ENCODE measurements around the gene MORF4L2. TPM values are rescaled to one million over a fixed set of nuclear protein-coding genes. Genes with fewer than 3 reads are reported as not detected.

The MORF4L2 gene
- total and polyA plus RNA-seq, 2 of the 8 experiments (the other 6 are each of a cell fraction or from before 2014, with no cell fraction given) = 235 to 373 TPM

DNA sequence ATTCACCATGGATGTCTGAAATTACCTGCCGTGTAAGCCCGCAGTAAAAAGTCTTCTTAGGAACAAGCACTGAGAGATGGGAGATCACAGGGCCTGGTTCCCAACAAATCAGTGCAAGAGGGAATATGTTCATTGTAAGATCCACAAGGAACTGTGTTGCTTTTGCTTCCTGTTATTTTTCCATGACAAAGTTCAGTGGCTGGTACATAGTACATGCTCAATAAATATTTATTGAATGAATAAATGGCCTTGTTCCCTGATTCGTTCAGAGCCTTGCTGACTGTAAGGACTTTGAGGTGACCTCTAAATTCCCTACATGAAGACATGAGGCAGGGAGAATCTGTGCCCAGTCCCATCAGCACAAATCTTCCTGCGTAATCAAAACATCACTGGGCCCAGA, 31.6 kb upstream of the MORF4L2 start (continued):
- no peak for TF ChIP-seq SRF (IDR thresholded peaks at IDR 0.05; ENCODE audit: low read depth, low read length)
- no peak for TF ChIP-seq NANOG (IDR thresholded peaks at IDR 0.05; ENCODE audit: insufficient read depth, low read depth, low read length, poor library complexity, severe bottlenecking)
- TF ChIP-seq CBX8 (IDR thresholded peaks at IDR 0.05; ENCODE audit: borderline replicate concordance, low read depth, low read length) = no peak
- no peak for TF ChIP-seq KDM5A (IDR thresholded peaks at IDR 0.05; ENCODE audit: low read length)
- TF ChIP-seq TAF1 (IDR thresholded peaks at IDR 0.05; ENCODE audit: low read depth, low read length) = no peak
- no peak for TF ChIP-seq YY1 (IDR thresholded peaks at IDR 0.05; ENCODE audit: low read depth, low read length)
- TF ChIP-seq CHD1 (IDR thresholded peaks at IDR 0.05; ENCODE audit: low read depth, low read length) = no peak
- no peak for TF ChIP-seq HDAC2 (IDR thresholded peaks at IDR 0.05; ENCODE audit: borderline replicate concordance in 1 of 2, low read depth in 2 of 2, low read length in 2 of 2)
- TF ChIP-seq RNF2 (IDR thresholded peaks at IDR 0.05; ENCODE audit: borderline replicate concordance, low read depth, low read length, missing control alignments, poor library complexity, severe bottlenecking) = no peak
- TF ChIP-seq, protein P1, sequence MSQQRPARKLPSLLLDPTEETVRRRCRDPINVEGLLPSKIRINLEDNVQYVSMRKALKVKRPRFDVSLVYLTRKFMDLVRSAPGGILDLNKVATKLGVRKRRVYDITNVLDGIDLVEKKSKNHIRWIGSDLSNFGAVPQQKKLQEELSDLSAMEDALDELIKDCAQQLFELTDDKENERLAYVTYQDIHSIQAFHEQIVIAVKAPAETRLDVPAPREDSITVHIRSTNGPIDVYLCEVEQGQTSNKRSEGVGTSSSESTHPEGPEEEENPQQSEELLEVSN (IDR thresholded peaks at IDR 0.05) = no peak
- no peak for TF ChIP-seq CTBP2 (IDR thresholded peaks at IDR 0.05; ENCODE audit: borderline replicate concordance, insufficient read depth, insufficient read length, low read length)
- TF ChIP-seq ASH2L (IDR thresholded peaks at IDR 0.05; ENCODE audit: low read length) = no peak
